Body of pancreas (tissue), 4 donors: Measurements from ENCODE around the gene KRT84. TPM values are rescaled to one million over a fixed set of nuclear protein-coding genes. Genes with fewer than 3 reads are reported as not detected.

Source experiments
- ATAC-seq: fragments of 150-250 bp; one replicate; pipeline ENCODE4 v1.9.1; 2016
- DNase-seq, 4 donors: peaks; one replicate each; pipeline ENCODE4 v3.0.0-alpha.2; 2019
- H3K27ac ChIP-seq, 4 donors: fragments of 200-600 bp; sonication (generic); 1 replicate in 3 of 4; 2 replicates in 1 of 4; pipeline versions ENCODE4 v1.5.1 to v1.6.1; 2016 to 2019; ENCODE audit warnings: mild to moderate bottlenecking in 1 of 4, mixed read lengths in 1 of 4, moderate library complexity in 1 of 4
- H3K27me3 ChIP-seq, 2 donors: fragments of 200-600 bp; sonication (generic); one replicate each; pipeline ENCODE4 v1.6.0; 2016; ENCODE audit warnings: mild to moderate bottlenecking in 1 of 2
- H3K36me3 ChIP-seq, 2 donors: fragments of 200-600 bp; sonication (generic); replicated peaks in 1 of 2; 2 replicates each; pipeline ENCODE4 v1.5.1; 2016; ENCODE audit warnings: low read depth in 2 of 2; ENCODE audit not compliant: insufficient read depth in 1 of 2
- H3K4me1 ChIP-seq: fragments of 200-600 bp; sonication (generic); one replicate; pipeline ENCODE4 v1.6.0; 2016
- H3K4me3 ChIP-seq, 2 donors: fragments of 200-600 bp; sonication (generic); 1 replicate in 1 of 2; 2 replicates in 1 of 2; pipeline ENCODE4 v1.5.1; 2016 to 2019
- H3K9me3 ChIP-seq, 3 donors: fragments of 200-600 bp; sonication (generic); 1 replicate in 2 of 3; 2 replicates in 1 of 3; pipeline ENCODE4 v1.5.1; 2016
- POLR2A ChIP-seq, 3 donors: fragments of 450-650 bp; IDR thresholded peaks; one replicate each; pipeline ENCODE4 v1.6.1; 2016; ENCODE audit warnings: antibody characterized with exemption in 3 of 3, mild to moderate bottlenecking in 2 of 3
- WGBS, 2 donors: methylation state at CpG; one replicate each; pipeline ENCODE4 v1.1.5; 2017; 5-methylcytosine and 5-hydroxymethylcytosine counted together
- intact Hi-C: fragments of 100-400 bp; cut with DNase I; formaldehyde crosslinking; loops from one replicate; pipeline ENCODE4 v1.15.1; 2023
- total RNA-seq, 2 donors: library from RNA; depleted of rRNA; stranded (reverse); fragments of >200 nt; gene quantifications; one replicate each; pipeline ENCODE4 v1.1.0, GENCODE V29; 2016
- TF ChIP-seq, protein P1 (sequence below), 7 experiments: fragments of 450-650 bp in 4 of 7; fragments of 200-600 bp in 3 of 7; sonication (generic) in 3 of 7; IDR thresholded peaks; one replicate each; pipeline ENCODE4 v1.5.1; 2016 to 2019; ENCODE audit warnings: antibody characterized with exemption in 7 of 7

Gene KRT84
- total RNA-seq, 2 donors from 2014 or later: not detected

DNA sequence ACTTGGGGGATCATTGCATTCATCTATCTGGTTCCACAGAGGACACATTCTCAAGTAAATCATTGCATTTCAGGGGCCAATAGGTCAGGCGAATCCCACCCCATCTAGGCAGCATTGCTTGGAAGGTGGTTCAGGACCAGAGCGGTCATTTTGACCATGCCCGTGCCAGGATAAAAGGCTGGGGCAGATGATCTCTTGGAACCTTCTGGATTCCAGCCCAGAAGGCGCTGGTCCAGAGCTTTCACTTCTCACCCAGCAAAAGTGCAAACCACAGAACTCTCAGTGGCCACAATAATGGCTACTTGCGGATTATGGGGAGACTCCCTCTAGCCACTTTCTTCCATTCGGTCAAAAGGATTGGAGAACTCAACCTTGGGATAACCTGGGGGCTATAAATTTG, 17.6 kb downstream of the KRT84 start:
- intact Hi-C loops: no loop called here
- Histone ChIP-seq H3K27me3 (no peaks in the 10 kb centered on the region), H3K27ac (no peak overlapping the region), H3K9me3 (no peaks in the 10 kb centered on the region), H3K4me3 (no peak overlapping the region), H3K4me1 (peaks cover 7% of the 10 kb centered on the region), H3K36me3 (no peaks in the 10 kb centered on the region)
- TF ChIP-seq POLR2A (IDR thresholded peaks at IDR 0.05): no peak
- TF ChIP-seq, protein P1, sequence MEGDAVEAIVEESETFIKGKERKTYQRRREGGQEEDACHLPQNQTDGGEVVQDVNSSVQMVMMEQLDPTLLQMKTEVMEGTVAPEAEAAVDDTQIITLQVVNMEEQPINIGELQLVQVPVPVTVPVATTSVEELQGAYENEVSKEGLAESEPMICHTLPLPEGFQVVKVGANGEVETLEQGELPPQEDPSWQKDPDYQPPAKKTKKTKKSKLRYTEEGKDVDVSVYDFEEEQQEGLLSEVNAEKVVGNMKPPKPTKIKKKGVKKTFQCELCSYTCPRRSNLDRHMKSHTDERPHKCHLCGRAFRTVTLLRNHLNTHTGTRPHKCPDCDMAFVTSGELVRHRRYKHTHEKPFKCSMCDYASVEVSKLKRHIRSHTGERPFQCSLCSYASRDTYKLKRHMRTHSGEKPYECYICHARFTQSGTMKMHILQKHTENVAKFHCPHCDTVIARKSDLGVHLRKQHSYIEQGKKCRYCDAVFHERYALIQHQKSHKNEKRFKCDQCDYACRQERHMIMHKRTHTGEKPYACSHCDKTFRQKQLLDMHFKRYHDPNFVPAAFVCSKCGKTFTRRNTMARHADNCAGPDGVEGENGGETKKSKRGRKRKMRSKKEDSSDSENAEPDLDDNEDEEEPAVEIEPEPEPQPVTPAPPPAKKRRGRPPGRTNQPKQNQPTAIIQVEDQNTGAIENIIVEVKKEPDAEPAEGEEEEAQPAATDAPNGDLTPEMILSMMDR (IDR thresholded peaks at IDR 0.05): no peak
- WGBS, 2 donors: 85 to 91% methylated on average over 5 to 6 of the region's 6 CpGs
- DNase-seq (no peak), ATAC-seq (no peak)

DNA sequence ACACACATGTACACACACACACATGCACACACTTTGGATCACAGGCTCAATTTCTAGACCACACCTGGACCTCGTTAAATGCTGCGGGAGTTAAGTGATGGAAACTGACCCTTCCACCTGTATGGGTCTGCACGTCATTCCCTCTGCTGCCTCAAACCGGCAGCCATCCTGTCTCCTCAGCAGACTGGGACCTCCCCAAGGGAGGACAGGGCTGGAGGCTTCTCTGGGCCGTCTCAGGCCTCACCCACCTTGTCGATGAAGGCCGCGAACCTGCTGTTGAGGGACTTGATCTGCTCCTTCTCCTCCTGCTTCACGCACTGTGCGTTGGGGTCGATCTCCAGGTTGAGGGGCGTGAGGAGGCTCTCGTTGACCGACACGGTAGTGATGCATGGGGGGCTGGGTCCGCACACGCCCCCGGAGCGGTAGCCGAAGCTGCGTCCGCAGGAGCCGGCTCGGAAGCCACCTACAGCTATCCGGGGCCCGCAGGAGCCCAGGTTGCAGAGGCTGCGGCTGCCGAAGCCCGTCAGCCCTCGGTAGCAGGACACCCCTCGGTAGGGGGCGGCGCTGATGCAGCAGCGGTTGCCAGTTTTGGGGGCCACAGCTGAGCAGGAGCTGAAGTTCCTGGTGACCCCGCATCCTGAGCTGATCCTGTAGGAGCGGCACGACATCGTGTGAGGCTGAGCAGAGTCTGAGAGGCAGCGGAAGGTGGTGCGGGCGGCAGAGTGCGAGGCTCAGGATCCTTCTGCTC, 18.5 kb downstream of the KRT84 start, which contains the start of gene KRT85:
Gene KRT85, minus strand, starts transcription at position 744 of the 748 bp plus-strand sequence. Its CDS starts 76 bp downstream, at position 668.
- ATAC-seq (no peak), DNase-seq (no peak)
- intact Hi-C loops: no loop called here
- Histone ChIP-seq H3K4me3 (no peak within 1 kb of the TSS), H3K27ac (no peak within 1 kb of the TSS), H3K27me3 (no peaks in the 10 kb centered on the region), H3K36me3 (no peaks in the 10 kb centered on the region), H3K9me3 (no peaks in the 10 kb centered on the region), H3K4me1 (peaks cover 7% of the 10 kb centered on the region)
- TF ChIP-seq, protein P1 (IDR thresholded peaks at IDR 0.05): no peak
- no peak for TF ChIP-seq POLR2A (IDR thresholded peaks at IDR 0.05)
- 82 to 89% methylated on average over 33 to 41 of the region's 42 CpGs for WGBS, 2 donors

DNA sequence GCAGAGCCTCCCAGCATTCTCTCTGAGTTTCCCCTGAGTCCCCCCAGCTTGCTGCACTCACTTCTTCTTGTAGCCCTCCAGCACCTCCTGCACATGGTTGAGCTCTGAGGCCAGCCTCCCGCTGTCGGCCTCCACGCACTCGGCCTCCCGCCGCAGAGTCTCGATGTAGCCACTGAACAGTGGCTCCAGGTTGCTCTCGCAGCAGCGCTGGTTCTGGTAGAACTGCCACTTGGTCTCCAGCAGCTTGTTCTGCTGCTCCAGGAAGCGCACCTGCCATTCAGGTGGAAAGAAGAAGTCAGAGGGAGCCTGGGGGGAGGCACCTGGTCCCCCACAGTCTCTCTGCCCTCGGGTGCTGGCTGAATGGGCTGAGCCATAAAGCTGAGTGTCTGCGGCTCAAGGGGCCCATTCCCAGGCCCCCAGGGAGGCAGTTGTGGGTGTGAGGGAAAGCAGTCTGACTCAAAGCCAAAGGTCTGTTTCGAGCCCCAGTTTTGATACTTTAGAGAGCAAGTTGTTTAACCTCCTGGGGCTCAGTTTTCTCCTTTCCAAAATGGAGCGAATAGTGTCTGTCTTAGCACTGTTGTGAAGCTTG, 20.5 kb downstream of the KRT84 start:
- TF ChIP-seq POLR2A (IDR thresholded peaks at IDR 0.05): no peak
- TF ChIP-seq, protein P1 (IDR thresholded peaks at IDR 0.05): no peak
- Histone ChIP-seq H3K9me3 (no peaks in the 10 kb centered on the region), H3K27ac (no peak overlapping the region), H3K27me3 (no peaks in the 10 kb centered on the region), H3K36me3 (no peaks in the 10 kb centered on the region), H3K4me3 (no peak overlapping the region), H3K4me1 (peaks cover 7% of the 10 kb centered on the region)
- ATAC-seq (no peak), DNase-seq (no peak)
- 84 to 92% methylated on average over 11 to 14 of the region's 14 CpGs for WGBS, 2 donors
- intact Hi-C loops: no loop called here

DNA sequence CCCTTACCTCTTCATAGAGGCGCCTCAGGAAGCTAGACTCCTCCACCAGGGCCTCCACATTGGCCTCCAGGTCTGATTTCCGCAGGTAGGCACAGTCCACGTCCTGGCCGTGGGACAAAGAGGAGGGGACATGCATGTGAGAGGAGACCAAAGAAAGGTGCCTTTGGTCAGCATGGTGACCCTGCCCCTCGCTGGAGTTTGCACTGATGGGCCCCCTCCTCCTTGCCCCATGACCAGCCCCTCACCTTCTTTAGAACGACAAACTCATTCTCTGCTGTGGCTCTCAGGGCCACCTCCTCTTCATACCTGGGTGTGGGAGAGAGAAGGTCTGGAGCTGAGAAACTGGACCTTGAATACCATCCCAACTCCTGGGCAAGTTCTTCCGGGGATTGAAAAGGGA, 21.4 kb downstream of the KRT84 start:
- Histone ChIP-seq H3K4me1 (peaks cover 7% of the 10 kb centered on the region), H3K36me3 (no peaks in the 10 kb centered on the region), H3K4me3 (no peak overlapping the region), H3K27ac (no peak overlapping the region), H3K27me3 (no peaks in the 10 kb centered on the region), H3K9me3 (no peaks in the 10 kb centered on the region)
- no peak for ATAC-seq
- intact Hi-C loops: no loop called here
- TF ChIP-seq, protein P1 (IDR thresholded peaks at IDR 0.05): no peak
- no peak for TF ChIP-seq POLR2A (IDR thresholded peaks at IDR 0.05)
- no peak for DNase-seq
- 80 to 87% methylated on average over 7 of the region's 7 CpGs for WGBS, 2 donors
